ENCODE results near the gene TMEM156.
"Not testable (repeated sequence)": the region's sequence is repeated elsewhere in the genome, so short reads cannot be mapped to it uniquely, and the experiment has no call there.

Gene TMEM156

GRCh38 chr4:38964942-38965775, 67.0 kb downstream of the TMEM156 start:
- no peak overlapping the region for H3K4me3 ChIP-seq (replicated peaks in 1 of 2; ENCODE audit: low read depth in 2 of 2, low read length in 2 of 2)
- no peak for DNase-seq (ENCODE audit: low read depth in 2 of 2)
- no peak for TF ChIP-seq CTCF (IDR thresholded peaks at IDR 0.05; ENCODE audit: low read depth, low read length)

GRCh38 chr4:38959248-38959647, 73.0 kb downstream of the TMEM156 start:
- H3K4me3 ChIP-seq (replicated peaks in 1 of 2; ENCODE audit: low read depth in 2 of 2, low read length in 2 of 2); DNase-seq (ENCODE audit: low read depth in 2 of 2): not testable (repeated sequence)

GRCh38 chr4:38958453-38959190, 73.6 kb downstream of the TMEM156 start:
- DNase-seq (ENCODE audit: low read depth in 2 of 2): peak in 1 of 2 donors; percentile 38
- no peak overlapping the region for H3K4me3 ChIP-seq (replicated peaks in 1 of 2; ENCODE audit: low read depth in 2 of 2, low read length in 2 of 2)
- no peak for TF ChIP-seq CTCF (IDR thresholded peaks at IDR 0.05; ENCODE audit: low read depth, low read length)

- no peak for TF ChIP-seq CTCF (IDR thresholded peaks at IDR 0.05; ENCODE audit: low read depth, low read length)
- no peak for DNase-seq (ENCODE audit: low read depth in 2 of 2)
- no peak overlapping the region for H3K4me3 ChIP-seq (replicated peaks in 1 of 2; ENCODE audit: low read depth in 2 of 2, low read length in 2 of 2)
Measured at GRCh38 chr4:38957893-38958292, 74.3 kb downstream of the TMEM156 start.

- TF ChIP-seq CTCF (IDR thresholded peaks at IDR 0.05; ENCODE audit: low read depth, low read length): no peak
- peak; percentile 25 to 38 for DNase-seq (ENCODE audit: low read depth in 2 of 2)
- no peak overlapping the region for H3K4me3 ChIP-seq (replicated peaks in 1 of 2; ENCODE audit: low read depth in 2 of 2, low read length in 2 of 2)
Measured at GRCh38 chr4:38957261-38957815, 74.9 kb downstream of the TMEM156 start.

- no peak overlapping the region for H3K4me3 ChIP-seq (replicated peaks in 1 of 2; ENCODE audit: low read depth in 2 of 2, low read length in 2 of 2)
- DNase-seq (ENCODE audit: low read depth in 2 of 2): no peak
- TF ChIP-seq CTCF (IDR thresholded peaks at IDR 0.05; ENCODE audit: low read depth, low read length): no peak
Measured at GRCh38 chr4:38955957-38956356, 76.3 kb downstream of the TMEM156 start.

- TF ChIP-seq CTCF (IDR thresholded peaks at IDR 0.05; ENCODE audit: low read depth, low read length): no peak
- no peak overlapping the region for H3K4me3 ChIP-seq (replicated peaks in 1 of 2; ENCODE audit: low read depth in 2 of 2, low read length in 2 of 2)
- no peak for DNase-seq (ENCODE audit: low read depth in 2 of 2)
Measured at GRCh38 chr4:38954727-38955126, 77.5 kb downstream of the TMEM156 start.
